DOHH2 (cell line): ENCODE measurements around the gene B4GALT4.

ENCODE experiments used
- H3F3A ChIP-seq: fragments of 200-600 bp; sonication (generic), shearing (Covaris generic); 2 replicates; pipeline ENCODE4 v1.6.0; 2016; ENCODE audit warnings: antibody characterized with exemption, mild to moderate bottlenecking; ENCODE audit not compliant: control insufficient read depth, insufficient read depth
- H3K27ac ChIP-seq: fragments of 200-600 bp; sonication (generic); 2 replicates; pipeline ENCODE4 v1.5.1; 2014; ENCODE audit warnings: low read depth, mild to moderate bottlenecking, low read length, moderate library complexity
- H3K27me3 ChIP-seq: fragments of 200-600 bp; sonication (generic); 2 replicates; pipeline ENCODE4 v1.6.1; 2014; ENCODE audit warnings: mild to moderate bottlenecking, low read length, mixed read lengths; ENCODE audit not compliant: control insufficient read depth
- H3K36me3 ChIP-seq: fragments of 200-600 bp; sonication (generic); 2 replicates; pipeline ENCODE4 v1.6.1; 2014; ENCODE audit warnings: mild to moderate bottlenecking, low read length, moderate library complexity, mixed read lengths; ENCODE audit not compliant: control insufficient read depth
- H3K4me1 ChIP-seq: fragments of 200-600 bp; sonication (generic); 2 replicates; pipeline ENCODE4 v1.6.1; 2014; ENCODE audit warnings: mild to moderate bottlenecking, low read length, mixed read lengths; ENCODE audit not compliant: control insufficient read depth
- H3K4me2 ChIP-seq: fragments of 200-600 bp; sonication (generic); 2 replicates; pipeline ENCODE4 v1.6.0; 2014; ENCODE audit warnings: mild to moderate bottlenecking, low read length, moderate library complexity
- H3K4me3 ChIP-seq: fragments of 200-600 bp; sonication (generic); 2 replicates; pipeline ENCODE4 v1.5.1; 2014; ENCODE audit warnings: mild to moderate bottlenecking, low read length, mixed read lengths
- H3K79me2 ChIP-seq: fragments of 200-600 bp; sonication (generic); 2 replicates; pipeline ENCODE4 v1.6.1; 2014; ENCODE audit warnings: mild to moderate bottlenecking, low read length, mixed read lengths; ENCODE audit not compliant: control insufficient read depth
- H3K9me2 ChIP-seq: fragments of 200-600 bp; sonication (generic); replicated peaks from 2 replicates; pipeline ENCODE4 v1.6.1; 2014; ENCODE audit warnings: mild to moderate bottlenecking, low read length, mixed read lengths; ENCODE audit not compliant: control insufficient read depth
- H3K9me3 ChIP-seq: fragments of 200-600 bp; sonication (generic); 2 replicates; pipeline ENCODE4 v1.6.1; 2014; ENCODE audit warnings: antibody characterized with exemption, low read length, mixed read lengths; ENCODE audit not compliant: control insufficient read depth, insufficient read depth
- H4K20me1 ChIP-seq: fragments of 200-600 bp; sonication (generic); 2 replicates; pipeline ENCODE4 v1.6.0; 2014; ENCODE audit warnings: low read depth, mild to moderate bottlenecking, antibody characterized with exemption, low read length, moderate library complexity; ENCODE audit not compliant: control insufficient read depth, insufficient read depth
- CTCF ChIP-seq: fragments of 200-600 bp; sonication (generic); IDR thresholded peaks from one replicate; pipeline ENCODE4 v1.5.1; 2014; ENCODE audit warnings: antibody characterized with exemption, mild to moderate bottlenecking, low read depth, low read length; ENCODE audit not compliant: poor library complexity, severe bottlenecking
- EZH2phosphoT487 ChIP-seq: fragments of 200-600 bp; sonication (generic); IDR thresholded peaks from 2 replicates; pipeline ENCODE4 v1.6.1; 2017; ENCODE audit warnings: borderline replicate concordance, mild to moderate bottlenecking, antibody characterized with exemption, low read length, moderate library complexity, mixed read lengths

The B4GALT4 gene

GRCh38 chr3:119228373-119229145 is 12.1 kb downstream of the B4GALT4 start:
- Histone ChIP-seq H4K20me1 (peaks cover 2% of the 10 kb centered on the region; the same call in 1 of the 2 replicates), H3K27ac (no peak overlapping the region), H3F3A (no peaks in the 10 kb centered on the region), H3K9me2 (no peaks in the 10 kb centered on the region), H3K79me2 (no peaks in the 10 kb centered on the region), H3K9me3 (no peaks in the 10 kb centered on the region), H3K27me3 (no peaks in the 10 kb centered on the region), H3K36me3 (peaks cover 65% of the 10 kb centered on the region), H3K4me1 (no peaks in the 10 kb centered on the region), H3K4me2 (no peak overlapping the region), H3K4me3 (no peak overlapping the region)
- no peak for TF ChIP-seq CTCF
- no peak for TF ChIP-seq EZH2phosphoT487

- Histone ChIP-seq H3K36me3 (peaks cover 68% of the 10 kb centered on the region), H3K4me2 (no peak overlapping the region), H4K20me1 (peaks cover 2% of the 10 kb centered on the region; the same call in 1 of the 2 replicates)
Measured at GRCh38 chr3:119227070-119227850, 13.4 kb downstream of the B4GALT4 start.

GRCh38 chr3:119225121-119225520 is 15.6 kb downstream of the B4GALT4 start:
- H3K4me1 ChIP-seq, result no peaks in the 10 kb centered on the region
- H3K9me2 ChIP-seq, result no peaks in the 10 kb centered on the region
- peaks cover 53% of the 10 kb centered on the region for H3K36me3 ChIP-seq
- H3K27me3 ChIP-seq, result no peaks in the 10 kb centered on the region
- no peak overlapping the region for H3K4me3 ChIP-seq
- no peak overlapping the region for H3K4me2 ChIP-seq
- H3K79me2 ChIP-seq, result no peaks in the 10 kb centered on the region
- TF ChIP-seq EZH2phosphoT487 (no peak), CTCF (no peak)
- H3F3A ChIP-seq, result no peaks in the 10 kb centered on the region
- no peaks in the 10 kb centered on the region for H4K20me1 ChIP-seq
- H3K9me3 ChIP-seq, result no peaks in the 10 kb centered on the region
- H3K27ac ChIP-seq, result no peak overlapping the region

More at GRCh38 chr3:119227070-119227850, 13.4 kb downstream of the B4GALT4 start:
- no peak overlapping the region for H3K27ac ChIP-seq
- no peaks in the 10 kb centered on the region for H3K4me1 ChIP-seq
- H3K4me3 ChIP-seq, result no peak overlapping the region
- TF ChIP-seq EZH2phosphoT487 (no peak), CTCF (no peak)
- H3K27me3 ChIP-seq, result no peaks in the 10 kb centered on the region
- no peaks in the 10 kb centered on the region for H3K9me2 ChIP-seq
- no peaks in the 10 kb centered on the region for H3K79me2 ChIP-seq
- H3F3A ChIP-seq, result no peaks in the 10 kb centered on the region
- H3K9me3 ChIP-seq, result no peaks in the 10 kb centered on the region
